Mesendoderm (in vitro differentiated cells): ENCODE measurements around the gene CAMTA1.

Source experiments
- DNase-seq: peaks from one replicate; pipeline ENCODE4 v3.0.0; 2013
- H2AK5ac ChIP-seq: 2 replicates; pipeline ENCODE4 v1.6.1; 2013; ENCODE audit warnings: low read length, inconsistent platforms
- H2BK120ac ChIP-seq: 2 replicates; pipeline ENCODE4 v1.6.1; 2013; ENCODE audit warnings: low read depth, mild to moderate bottlenecking, low read length, moderate library complexity, mixed read lengths
- H2BK15ac ChIP-seq: replicated peaks from 2 replicates; pipeline ENCODE4 v1.6.1; 2013; ENCODE audit warnings: low read depth, mild to moderate bottlenecking, moderate library complexity
- H2BK5ac ChIP-seq: 2 replicates; pipeline ENCODE4 v1.6.1; 2013; ENCODE audit warnings: low read length, inconsistent platforms
- H3K18ac ChIP-seq: 2 replicates; pipeline ENCODE4 v1.6.1; 2013; ENCODE audit warnings: mild to moderate bottlenecking, low read length, mixed read lengths
- H3K23ac ChIP-seq: one replicate; pipeline ENCODE4 v1.6.1; 2013; ENCODE audit warnings: low read length
- H3K27ac ChIP-seq: 2 replicates; pipeline ENCODE4 v1.5.1; 2013; ENCODE audit warnings: low read depth, mild to moderate bottlenecking, inconsistent platforms, low read length, moderate library complexity
- H3K27me3 ChIP-seq: 2 replicates; pipeline ENCODE4 v1.6.1; 2013; ENCODE audit warnings: low read length, control low read depth, mild to moderate bottlenecking, inconsistent platforms; ENCODE audit not compliant: insufficient read depth, poor library complexity
- H3K36me3 ChIP-seq: 2 replicates; pipeline ENCODE4 v1.6.1; 2013; ENCODE audit warnings: low read length, inconsistent platforms; ENCODE audit not compliant: control insufficient read depth, insufficient read depth
- H3K4ac ChIP-seq: one replicate; pipeline ENCODE4 v1.6.1; 2013; ENCODE audit warnings: low read depth, mild to moderate bottlenecking, low read length, moderate library complexity
- H3K4me1 ChIP-seq: 2 replicates; pipeline ENCODE4 v1.6.1; 2013; ENCODE audit warnings: low read depth, low read length, inconsistent platforms; ENCODE audit not compliant: control insufficient read depth
- H3K4me2 ChIP-seq: 2 replicates; pipeline ENCODE4 v1.6.1; 2013; ENCODE audit warnings: low read length
- H3K4me3 ChIP-seq: 2 replicates; pipeline ENCODE4 v1.5.1; 2013; ENCODE audit warnings: mild to moderate bottlenecking, low read length
- H3K56ac ChIP-seq: one replicate; pipeline ENCODE4 v1.6.1; 2013; ENCODE audit warnings: low read length
- H3K79me1 ChIP-seq: 2 replicates; pipeline ENCODE4 v1.6.1; 2013; ENCODE audit warnings: low read length, inconsistent platforms
- H3K79me2 ChIP-seq: 2 replicates; pipeline ENCODE4 v1.6.1; 2013; ENCODE audit warnings: mild to moderate bottlenecking, low read length; ENCODE audit not compliant: control insufficient read depth, insufficient read depth
- H3K9ac ChIP-seq: 2 replicates; pipeline ENCODE4 v1.6.1; 2013; ENCODE audit warnings: low read length, inconsistent platforms
- H4K5ac ChIP-seq: one replicate; pipeline ENCODE4 v1.6.1; 2013; ENCODE audit warnings: low read length
- H4K8ac ChIP-seq: one replicate; pipeline ENCODE4 v1.6.1; 2013; ENCODE audit warnings: low read depth, mild to moderate bottlenecking, control low read depth, low read length, moderate library complexity
- WGBS: extraction: QIAGEN DNeasy Blood & Tissue Kit; methylation state at CpG from one replicate; pipeline ENCODE4 v1.1.7; 2013; ENCODE audit warnings: low lambda C conversion rate, missing lambda C conversion rate; ENCODE audit not compliant: insufficient coverage; ENCODE audit errors: extremely low coverage; 5-methylcytosine and 5-hydroxymethylcytosine counted together

The CAMTA1 gene

GRCh38 chr1:7209336-7209735 lies 424.1 kb downstream of the CAMTA1 start:
- Histone ChIP-seq H3K18ac (no peak overlapping the region), H3K4me1 (no peaks in the 10 kb centered on the region), H3K79me1 (no peaks in the 10 kb centered on the region), H3K4me2 (no peak overlapping the region), H3K27me3 (no peaks in the 10 kb centered on the region), H3K9ac (no peak overlapping the region), H3K4me3 (no peak overlapping the region), H3K4ac (no peak overlapping the region), H3K36me3 (no peaks in the 10 kb centered on the region), H2BK5ac (no peak overlapping the region), H3K79me2 (no peaks in the 10 kb centered on the region), H2BK15ac (no peak overlapping the region), H2BK120ac (no peak overlapping the region), H3K56ac (no peak overlapping the region), H4K5ac (no peak overlapping the region), H4K8ac (no peak overlapping the region), H3K27ac (no peak overlapping the region), H3K23ac (no peak overlapping the region), H2AK5ac (no peak overlapping the region)
- WGBS: no CpG with 5 or more reads among the region's 3 CpGs
- no peak for DNase-seq

- Histone ChIP-seq H3K79me1 (no peaks in the 10 kb centered on the region), H3K36me3 (no peaks in the 10 kb centered on the region), H3K23ac (no peak overlapping the region), H3K27ac (no peak overlapping the region), H4K8ac (no peak overlapping the region), H2BK15ac (no peak overlapping the region), H3K9ac (no peak overlapping the region), H2BK5ac (no peak overlapping the region), H3K18ac (no peak overlapping the region), H3K4me2 (no peak overlapping the region), H3K27me3 (no peaks in the 10 kb centered on the region), H2BK120ac (no peak overlapping the region), H3K79me2 (no peaks in the 10 kb centered on the region), H3K4me3 (no peak overlapping the region), H3K56ac (no peak overlapping the region), H4K5ac (no peak overlapping the region), H3K4me1 (no peaks in the 10 kb centered on the region), H3K4ac (no peak overlapping the region), H2AK5ac (no peak overlapping the region)
- no CpG with 5 or more reads among the region's 9 CpGs for WGBS
- peak; percentile 74 for DNase-seq
Measured at GRCh38 chr1:7218210-7218832, 433.1 kb downstream of the CAMTA1 start.

GRCh38 chr1:7219031-7219430 lies 433.8 kb downstream of the CAMTA1 start:
- no peaks in the 10 kb centered on the region for H3K79me2 ChIP-seq
- H3K18ac ChIP-seq: no peak overlapping the region
- DNase-seq: no peak
- no peak overlapping the region for H3K23ac ChIP-seq
- no peak overlapping the region for H2BK5ac ChIP-seq
- no peaks in the 10 kb centered on the region for H3K36me3 ChIP-seq
- H2BK120ac ChIP-seq: no peak overlapping the region
- no peak overlapping the region for H2BK15ac ChIP-seq
- no peak overlapping the region for H3K4me2 ChIP-seq
- no peaks in the 10 kb centered on the region for H3K4me1 ChIP-seq
- H3K27me3 ChIP-seq: no peaks in the 10 kb centered on the region
- no peak overlapping the region for H4K8ac ChIP-seq
- no peaks in the 10 kb centered on the region for H3K79me1 ChIP-seq
- H3K9ac ChIP-seq: no peak overlapping the region
- no peak overlapping the region for H3K56ac ChIP-seq
- H3K4me3 ChIP-seq: no peak overlapping the region
- no peak overlapping the region for H4K5ac ChIP-seq
- no peak overlapping the region for H2AK5ac ChIP-seq
- no CpG with 5 or more reads among the region's 10 CpGs for WGBS
- H3K27ac ChIP-seq: no peak overlapping the region
- H3K4ac ChIP-seq: no peak overlapping the region

GRCh38 chr1:7220007-7220406 lies 434.8 kb downstream of the CAMTA1 start:
- H3K36me3 ChIP-seq: no peaks in the 10 kb centered on the region
- H3K56ac ChIP-seq: no peak overlapping the region
- no peak for DNase-seq
- no peaks in the 10 kb centered on the region for H3K79me1 ChIP-seq
- H3K4me1 ChIP-seq: no peaks in the 10 kb centered on the region
- H3K18ac ChIP-seq: no peak overlapping the region
- no peak overlapping the region for H3K9ac ChIP-seq
- no peaks in the 10 kb centered on the region for H3K79me2 ChIP-seq
- H3K23ac ChIP-seq: no peak overlapping the region
- no CpG with 5 or more reads among the region's 10 CpGs for WGBS
- H4K8ac ChIP-seq: no peak overlapping the region
- no peaks in the 10 kb centered on the region for H3K27me3 ChIP-seq
- no peak overlapping the region for H2BK15ac ChIP-seq
- H3K4ac ChIP-seq: no peak overlapping the region
- no peak overlapping the region for H2BK120ac ChIP-seq
- no peak overlapping the region for H2AK5ac ChIP-seq
- no peak overlapping the region for H4K5ac ChIP-seq
- no peak overlapping the region for H3K4me3 ChIP-seq
- no peak overlapping the region for H3K4me2 ChIP-seq
- H2BK5ac ChIP-seq: no peak overlapping the region
- no peak overlapping the region for H3K27ac ChIP-seq

GRCh38 chr1:7220712-7221252 lies 435.5 kb downstream of the CAMTA1 start:
- Histone ChIP-seq H2BK15ac (no peak overlapping the region), H3K36me3 (no peaks in the 10 kb centered on the region), H2BK5ac (no peak overlapping the region), H3K18ac (no peak overlapping the region), H3K9ac (no peak overlapping the region), H3K4me2 (no peak overlapping the region), H3K4me3 (no peak overlapping the region), H3K27ac (no peak overlapping the region), H3K4ac (no peak overlapping the region), H3K4me1 (no peaks in the 10 kb centered on the region), H2AK5ac (no peak overlapping the region), H2BK120ac (no peak overlapping the region), H3K79me1 (no peaks in the 10 kb centered on the region), H4K5ac (no peak overlapping the region), H3K56ac (no peak overlapping the region), H3K27me3 (no peaks in the 10 kb centered on the region), H3K79me2 (no peaks in the 10 kb centered on the region), H4K8ac (no peak overlapping the region), H3K23ac (no peak overlapping the region)
- no CpG with 5 or more reads among the region's 13 CpGs for WGBS
- no peak for DNase-seq
